NCI-H524 treated with DMSO at 0.1 percent for 48 hours (cell line): ENCODE measurements around the gene DUSP18.
A peak's percentile ranks its signal among the peaks of the same experiment; 100 is the strongest.
"Not testable (repeated sequence)": the region's sequence is repeated elsewhere in the genome, so short reads cannot be mapped to it uniquely, and the experiment has no call there.

Experiments
- DNase-seq: peaks from one replicate; lab custom pipeline; 2025; lab: John Stamatoyannopoulos, UW

Gene DUSP18

DNA sequence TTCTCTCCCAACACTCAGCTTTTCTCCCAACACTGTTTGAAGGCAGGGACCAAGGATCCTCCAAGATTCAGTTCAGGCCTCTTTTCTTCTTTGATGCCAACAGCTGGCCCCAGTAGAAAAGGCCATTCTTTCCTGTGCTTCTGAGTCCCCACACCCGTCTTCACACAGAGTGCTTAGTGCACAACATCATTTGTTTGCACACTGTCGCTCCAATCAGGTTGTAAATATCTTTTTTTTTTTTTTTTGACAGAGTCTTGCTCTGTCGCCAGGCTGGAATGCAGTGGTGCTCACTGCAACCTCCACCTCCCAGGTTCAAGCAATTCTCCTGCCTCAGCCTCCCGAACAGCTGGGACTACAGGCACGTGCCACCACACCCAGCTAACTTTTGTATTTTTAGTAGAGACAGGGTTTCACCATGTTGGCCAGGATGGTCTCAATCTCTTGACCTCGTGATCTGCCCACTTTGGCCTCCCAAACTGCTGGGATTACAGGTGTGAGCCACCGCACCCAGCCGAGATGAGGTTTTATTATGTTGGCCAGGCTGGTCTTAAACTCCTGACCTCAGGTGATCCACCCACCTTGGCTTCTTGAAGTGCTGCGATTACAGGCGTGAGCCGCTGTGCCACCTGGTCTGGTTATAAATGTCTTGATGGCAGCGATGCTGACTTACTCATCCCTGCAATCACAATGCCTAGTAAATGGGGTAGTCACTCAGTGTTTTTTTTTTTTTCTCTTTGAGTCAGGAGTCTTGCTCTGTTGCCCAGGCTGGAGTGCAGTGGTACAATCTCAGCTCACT is 12.4 kb upstream of the DUSP18 start:
- not testable (repeated sequence) for DNase-seq

DNA sequence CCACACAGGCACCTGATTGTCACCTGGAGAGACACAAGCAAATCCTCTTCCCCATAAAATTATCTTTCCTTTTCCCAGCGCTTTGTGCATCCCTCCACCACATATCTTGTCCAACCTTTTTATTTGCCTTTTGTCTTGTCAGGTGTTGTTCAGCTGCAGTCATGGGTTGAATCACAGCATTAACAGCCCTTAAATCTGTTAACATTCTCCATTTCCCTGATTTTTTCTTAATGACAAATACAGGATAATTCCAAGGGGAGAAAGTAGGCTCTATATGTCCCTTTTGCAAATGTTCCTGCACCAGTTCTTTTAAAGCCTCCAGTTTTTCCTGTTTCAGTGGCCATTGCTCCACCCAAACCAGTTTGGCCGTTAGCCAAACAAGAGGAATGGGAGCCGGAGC is 8.9 kb upstream of the DUSP18 start:
- DNase-seq: not testable (repeated sequence)

DNA sequence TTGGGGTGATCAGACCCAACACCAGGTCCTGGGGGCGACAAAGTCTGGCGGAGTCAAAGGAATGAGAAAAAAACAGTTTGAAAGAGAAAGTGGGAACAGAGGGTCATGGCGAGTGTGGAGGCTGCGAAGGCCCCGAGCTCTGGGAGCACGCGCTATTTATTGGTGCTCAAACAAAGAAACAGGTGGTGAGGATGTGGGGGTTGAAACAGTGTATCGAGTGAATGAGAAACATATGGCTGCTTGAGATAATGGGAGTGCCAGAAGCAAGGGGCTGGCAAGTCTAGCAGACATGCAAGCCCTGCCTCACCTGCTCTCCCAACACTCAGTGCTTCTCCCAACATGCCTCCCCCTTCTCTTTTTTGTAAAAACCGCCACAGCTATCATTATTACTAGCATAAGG is 7.8 kb upstream of the DUSP18 start:
- DNase-seq: peak; percentile 77

DNA sequence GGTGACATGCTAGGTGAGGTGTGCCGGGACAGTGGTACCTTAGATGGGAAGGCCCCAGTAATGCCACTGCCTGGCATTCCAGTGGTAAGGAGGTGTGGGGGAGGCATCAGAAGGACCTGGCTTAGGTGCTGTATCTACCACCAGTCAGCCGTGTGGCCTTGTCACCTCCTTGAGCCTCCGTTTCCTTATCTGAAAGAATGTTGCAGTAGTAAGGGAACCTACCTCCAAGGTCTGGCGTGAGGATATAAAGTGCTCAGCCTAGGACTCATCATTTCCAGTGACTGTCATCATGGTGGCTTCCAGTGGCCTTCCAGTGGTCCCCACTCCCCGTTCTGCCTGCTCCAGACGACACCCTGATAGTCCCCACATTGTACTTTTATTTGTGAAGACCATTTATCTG is 6.8 kb upstream of the DUSP18 start:
- no peak for DNase-seq

DNA sequence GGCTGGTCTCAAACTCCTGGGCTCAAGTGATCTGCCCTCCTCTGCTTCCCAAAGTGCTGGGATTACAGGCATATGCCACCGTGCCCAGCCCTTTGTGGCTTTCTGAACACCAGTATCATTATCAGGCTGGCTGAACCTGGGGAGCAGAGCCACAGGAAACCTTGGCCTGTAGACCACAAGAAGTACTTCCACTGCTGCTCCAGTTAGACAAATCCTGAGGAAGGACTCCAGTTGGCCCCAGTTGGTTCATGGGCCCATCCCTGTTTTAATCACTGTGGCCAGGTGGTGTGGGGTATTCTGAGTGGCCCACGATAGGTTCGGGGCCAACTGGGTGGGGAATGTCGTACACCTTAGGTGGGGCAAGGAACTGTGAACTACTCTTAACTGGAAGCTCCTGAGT is 5.5 kb upstream of the DUSP18 start:
- DNase-seq: no peak

DNA sequence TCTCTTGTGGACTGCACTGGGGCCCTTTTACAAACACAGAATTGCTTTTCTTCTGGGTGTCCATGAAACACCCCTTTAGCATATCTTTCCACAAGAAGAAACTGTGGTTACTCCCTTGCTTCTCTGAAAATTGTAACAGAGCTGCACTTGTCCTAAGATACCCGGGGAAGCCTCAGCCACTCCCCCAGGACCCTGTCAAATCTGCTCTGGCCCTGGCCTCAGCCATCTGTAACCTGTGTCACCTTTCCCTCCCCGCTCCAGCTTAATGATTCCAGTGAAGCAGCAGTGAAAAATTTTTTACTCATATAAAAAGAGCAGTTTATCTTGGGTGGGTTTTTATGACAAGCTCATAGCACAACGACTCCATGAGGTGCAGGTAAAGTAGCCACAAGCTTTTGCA is 3.4 kb upstream of the DUSP18 start:
- no peak for DNase-seq

DNA sequence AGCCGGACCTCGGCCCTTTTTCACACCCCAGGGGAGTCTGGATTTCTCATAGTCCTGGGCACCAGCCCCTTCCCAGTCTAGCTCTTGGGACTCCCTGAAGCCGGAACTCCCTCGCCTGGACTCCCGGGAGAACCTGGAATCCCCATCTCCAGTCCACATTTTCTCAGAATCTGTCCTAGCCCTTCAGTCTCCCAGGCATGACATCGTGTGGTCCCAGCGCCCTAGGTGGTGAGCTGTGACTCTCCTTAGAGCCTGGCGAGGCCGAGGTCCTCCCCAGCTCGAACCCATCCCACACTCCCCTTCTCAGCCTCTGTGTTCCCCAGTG is 673 bp upstream of the DUSP18 start:
- DNase-seq: no peak

DNA sequence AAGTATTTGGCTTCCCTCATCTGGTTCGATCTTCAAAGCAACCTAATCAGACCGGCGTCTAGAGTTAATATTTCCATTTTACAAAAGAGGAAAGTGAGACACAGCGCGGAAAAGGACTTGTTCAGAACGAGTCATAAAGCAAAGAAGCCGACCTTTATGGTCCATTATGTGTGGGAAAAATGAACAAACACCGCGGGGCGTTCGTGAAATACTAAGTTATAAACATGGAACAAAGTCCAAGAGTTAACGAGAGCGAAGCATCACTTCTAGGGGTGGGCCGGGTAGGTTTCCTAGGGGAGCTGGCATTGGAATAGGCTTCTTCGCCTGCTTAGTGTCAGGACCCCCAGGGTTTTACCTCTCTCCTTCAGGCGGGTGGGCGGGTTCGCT is 575 bp downstream of the DUSP18 start:
- DNase-seq: no peak

DNA sequence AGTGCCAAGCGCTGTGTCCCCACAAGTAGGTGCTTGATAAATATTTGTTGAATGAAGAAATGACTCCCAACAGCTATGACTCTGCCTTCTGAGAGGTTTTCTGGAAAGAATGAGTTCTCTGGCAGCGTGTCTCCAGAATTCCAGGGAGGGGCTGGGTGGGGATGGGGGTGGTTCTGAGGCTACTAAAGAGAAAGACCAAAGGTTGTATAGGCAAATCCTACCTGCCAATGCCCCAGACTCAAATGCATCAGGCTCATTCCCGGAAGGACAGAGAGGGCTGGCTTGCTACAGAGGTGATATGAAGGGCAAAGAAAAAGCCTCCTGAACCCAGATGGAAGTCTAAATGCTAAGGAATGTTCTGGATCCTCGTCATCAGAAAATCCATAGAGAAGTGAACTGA is 1.9 kb downstream of the DUSP18 start:
- DNase-seq: no peak

DNA sequence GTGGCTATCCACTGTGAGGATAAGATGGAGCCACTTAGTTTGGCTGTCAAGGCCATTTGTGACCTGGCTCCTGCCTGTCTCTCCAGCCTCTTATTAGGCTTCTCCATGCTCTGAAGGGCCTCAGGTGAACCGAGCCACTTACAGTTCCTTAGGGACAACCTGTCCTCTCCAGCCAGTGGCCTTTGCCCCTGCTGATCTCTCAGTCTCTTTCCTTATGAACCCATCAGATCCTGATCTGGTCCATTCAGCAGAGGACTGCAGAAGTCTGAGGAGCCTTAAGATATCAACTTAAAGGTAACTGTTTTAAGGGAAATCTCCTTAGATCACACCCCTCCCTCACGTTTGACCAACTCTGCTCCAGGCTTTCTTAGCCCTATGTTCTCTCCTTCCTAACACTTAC is 2.4 kb downstream of the DUSP18 start:
- no peak for DNase-seq

DNA sequence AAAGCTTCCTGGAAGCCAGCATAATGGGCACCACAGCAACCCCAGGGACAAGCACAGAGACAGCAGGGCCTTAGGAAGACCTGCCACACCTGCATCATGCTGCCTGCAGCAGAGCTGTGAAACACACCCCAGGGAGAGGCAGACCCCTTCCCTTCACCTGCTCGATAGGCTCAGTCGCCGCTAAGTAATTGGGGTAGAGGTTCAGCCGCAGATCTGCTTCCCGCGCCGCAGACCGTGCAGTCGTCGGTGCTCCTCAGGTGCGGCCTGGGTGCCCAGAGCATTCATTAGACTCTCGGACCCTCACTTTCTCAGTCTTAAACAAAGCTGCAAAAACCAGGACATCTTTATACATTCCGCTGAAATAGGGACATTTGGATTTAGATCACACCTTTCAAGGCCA is 2.9 kb downstream of the DUSP18 start:
- no peak for DNase-seq

DNA sequence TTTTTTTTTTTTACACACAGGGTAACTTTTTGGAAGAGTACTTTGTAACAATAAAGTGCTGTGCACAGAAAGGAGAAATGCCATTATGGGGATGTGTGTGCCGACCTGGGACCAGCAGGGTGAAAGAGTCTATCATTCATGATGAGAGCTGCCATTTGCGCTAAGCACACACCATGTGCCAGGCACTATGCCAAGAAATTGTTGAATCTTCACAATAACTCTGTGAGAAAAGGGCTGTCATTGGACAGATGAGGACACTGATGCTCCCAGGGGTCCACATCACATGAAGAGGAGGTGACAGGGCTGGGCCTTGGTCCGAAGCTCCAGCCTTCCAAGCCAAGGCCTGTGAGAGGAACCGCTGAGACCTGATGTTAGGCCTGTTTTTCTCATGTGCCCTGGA is 5.6 kb downstream of the DUSP18 start:
- DNase-seq: no peak

DNA sequence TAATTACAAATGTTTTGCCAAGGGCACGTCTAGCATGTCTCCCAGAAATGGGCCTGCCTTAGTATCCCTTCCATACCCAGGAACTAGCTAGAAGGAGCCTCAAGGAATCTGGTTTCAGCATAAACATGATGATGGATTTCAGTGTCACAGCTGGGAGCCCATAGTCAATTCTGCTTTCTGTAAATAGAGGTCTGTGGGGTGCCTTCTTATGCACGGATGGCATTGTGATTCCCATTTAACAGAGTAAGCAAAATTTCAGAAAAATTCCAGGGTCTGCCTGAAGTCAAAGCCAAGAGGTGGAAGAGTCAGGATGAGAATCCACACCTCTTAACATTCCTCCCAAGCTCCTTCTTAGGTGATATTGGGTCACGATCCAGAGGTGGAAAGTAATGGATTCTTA is 12.1 kb downstream of the DUSP18 start:
- no peak for DNase-seq

DNA sequence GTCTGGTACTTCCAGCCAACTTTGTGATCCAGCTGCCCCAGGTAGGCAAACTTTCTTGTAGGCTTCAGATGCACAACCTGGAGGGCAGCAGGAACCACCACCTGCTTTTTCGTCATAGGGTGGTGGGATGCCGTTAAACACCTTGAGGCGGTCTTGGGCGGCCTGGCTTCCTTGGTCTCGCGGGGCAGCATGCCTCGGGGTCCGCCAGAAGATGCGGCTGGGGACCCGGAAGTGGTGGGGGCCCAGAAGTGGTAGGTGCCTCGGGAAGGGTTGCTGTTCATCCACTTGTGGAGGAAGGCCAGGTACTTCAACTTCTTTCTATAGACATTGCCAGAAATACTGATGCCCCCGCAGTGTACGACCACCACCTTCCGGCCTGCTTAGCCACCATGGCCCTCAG is 13.3 kb downstream of the DUSP18 start:
- no peak for DNase-seq

DNA sequence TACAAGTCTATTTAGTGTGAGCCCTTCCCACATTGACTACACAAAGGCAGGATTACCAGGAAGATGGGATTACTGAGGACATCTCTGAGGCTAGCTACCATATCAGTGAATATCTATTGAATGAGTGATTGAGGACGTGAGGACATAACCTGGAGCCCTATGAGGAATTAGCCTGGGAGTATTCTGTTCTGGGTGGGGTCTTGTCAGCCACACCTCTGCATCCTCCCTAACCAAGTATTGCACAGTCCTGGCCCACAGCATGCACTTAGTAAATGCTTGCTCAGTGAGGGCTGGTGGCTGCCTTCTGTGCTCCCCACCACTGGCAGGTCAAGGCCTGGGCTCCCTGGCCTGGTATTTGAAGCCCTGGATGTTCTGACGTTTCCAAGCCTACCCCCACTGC is 14.8 kb downstream of the DUSP18 start:
- DNase-seq: no peak

DNA sequence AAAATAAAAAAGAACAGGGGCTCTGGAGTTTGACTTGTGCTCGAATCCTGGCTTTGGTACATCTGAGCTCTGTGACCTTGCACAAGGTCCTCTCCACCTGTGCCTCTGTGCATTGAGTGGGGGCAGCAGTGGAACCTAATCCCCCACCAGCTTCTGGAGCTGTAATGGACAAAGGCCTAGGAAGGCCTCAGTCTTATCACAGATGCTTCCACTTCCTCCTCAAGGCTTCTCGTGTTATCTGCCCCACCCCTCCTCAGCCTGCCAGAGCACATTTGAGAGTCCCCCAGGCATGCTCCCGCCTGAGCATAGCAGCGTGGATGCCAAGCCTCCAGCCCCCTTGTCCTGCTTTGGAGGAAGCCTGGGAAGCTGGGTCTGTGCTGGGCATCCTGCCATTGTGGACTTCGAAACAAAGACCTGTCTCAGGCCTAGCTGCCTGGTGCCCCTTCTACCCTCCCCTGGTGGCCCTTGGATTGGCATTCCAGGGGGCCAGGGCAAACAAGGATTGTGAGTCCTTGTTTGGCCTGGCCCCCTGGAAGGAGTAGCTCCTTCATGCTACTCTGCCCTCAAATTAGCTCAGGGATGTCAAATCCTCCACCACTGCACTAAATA is 17.1 kb downstream of the DUSP18 start:
- no peak for DNase-seq

DNA sequence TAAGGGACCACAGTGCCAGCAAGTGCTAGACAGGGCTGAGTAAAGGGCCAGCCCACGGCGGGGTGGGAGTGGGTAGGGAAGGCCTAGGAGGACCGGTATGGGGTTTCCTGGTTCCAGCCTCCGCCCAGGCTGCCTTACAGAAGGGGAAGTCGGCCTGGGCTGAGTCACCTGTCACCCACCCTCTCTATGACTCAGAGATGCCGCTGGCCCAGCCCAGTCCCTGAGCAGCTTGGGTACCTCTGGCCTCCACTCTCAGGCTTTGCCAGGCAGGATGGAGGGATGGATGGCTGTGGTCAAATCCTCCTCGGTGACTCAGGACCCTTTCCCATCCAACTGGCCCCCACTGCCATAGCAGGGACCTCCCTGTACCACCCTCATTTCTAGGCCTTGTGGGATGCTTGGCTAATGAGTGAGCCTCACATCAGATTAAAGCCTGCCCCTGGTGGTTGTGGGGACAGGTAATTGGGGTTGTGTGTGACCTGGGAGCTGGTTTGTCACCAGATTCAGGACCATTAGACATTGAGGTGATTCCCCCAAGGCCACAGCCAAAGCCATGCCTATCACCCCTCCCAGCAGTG is 18.2 kb downstream of the DUSP18 start:
- DNase-seq: no peak

DNA sequence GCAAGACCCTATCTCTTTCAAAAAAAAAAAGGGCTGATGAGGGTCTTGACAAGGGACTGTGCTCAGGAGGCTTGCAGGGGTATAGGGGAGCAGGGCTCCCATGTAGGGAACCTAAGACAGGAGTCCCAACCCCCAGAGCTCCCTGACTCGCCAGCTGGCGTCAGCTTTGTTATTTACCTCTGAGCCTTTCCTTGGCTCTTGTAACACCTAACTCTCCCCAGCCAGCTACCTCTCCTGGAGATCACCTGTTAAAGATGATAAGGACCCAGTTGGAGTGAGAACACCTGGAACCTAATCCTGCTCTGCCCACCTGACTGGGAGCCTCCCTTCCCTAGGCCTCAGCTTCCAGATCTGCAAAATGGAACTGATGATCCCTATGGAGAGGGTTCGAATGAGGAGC is 18.9 kb downstream of the DUSP18 start:
- DNase-seq: no peak

DNA sequence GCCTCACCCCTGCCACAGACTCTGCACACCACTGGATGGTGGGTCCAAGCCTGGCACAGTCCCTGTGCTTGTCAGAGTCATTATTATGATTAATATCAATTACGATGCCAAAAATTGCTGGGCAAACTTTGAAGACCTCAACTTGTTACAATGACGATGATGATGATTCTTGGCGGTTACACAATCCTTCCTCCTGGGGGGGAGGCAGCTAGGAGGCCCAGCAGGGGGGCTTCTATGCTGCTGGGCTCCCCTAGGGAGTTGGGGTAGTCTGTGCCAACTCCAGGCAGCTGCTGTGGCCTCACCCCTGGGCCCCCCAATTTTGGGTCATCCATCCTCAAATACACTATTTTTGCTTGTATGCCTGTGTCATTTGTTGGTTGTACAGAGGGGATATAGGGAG is 20.1 kb downstream of the DUSP18 start:
- no peak for DNase-seq

DNA sequence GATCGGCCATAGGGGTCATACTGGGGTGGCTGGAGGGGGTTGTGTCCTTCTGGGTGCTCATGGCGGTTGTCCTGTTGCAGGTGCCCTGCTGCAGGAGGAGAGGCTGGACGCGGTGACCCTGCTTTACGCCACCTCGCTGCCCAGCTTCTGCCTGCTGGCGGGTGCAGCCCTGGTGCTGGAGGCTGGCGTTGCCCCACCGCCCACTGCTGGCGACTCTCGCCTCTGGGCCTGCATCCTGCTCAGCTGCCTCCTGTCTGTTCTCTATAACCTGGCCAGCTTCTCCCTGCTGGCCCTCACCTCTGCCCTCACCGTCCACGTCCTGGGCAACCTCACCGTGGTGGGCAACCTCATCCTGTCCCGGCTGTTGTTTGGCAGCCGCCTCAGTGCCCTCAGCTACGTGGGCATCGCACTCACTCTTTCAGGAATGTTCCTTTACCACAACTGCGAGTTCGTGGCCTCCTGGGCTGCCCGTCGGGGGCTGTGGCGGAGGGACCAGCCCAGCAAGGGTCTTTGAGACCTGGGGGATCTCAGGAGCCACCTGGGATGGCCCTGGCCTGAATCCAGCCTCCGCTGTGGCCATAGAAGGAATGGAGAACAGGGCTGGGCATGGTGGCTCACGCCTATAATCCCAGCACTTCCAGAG is 21.0 kb downstream of the DUSP18 start:
- DNase-seq: no peak

DNA sequence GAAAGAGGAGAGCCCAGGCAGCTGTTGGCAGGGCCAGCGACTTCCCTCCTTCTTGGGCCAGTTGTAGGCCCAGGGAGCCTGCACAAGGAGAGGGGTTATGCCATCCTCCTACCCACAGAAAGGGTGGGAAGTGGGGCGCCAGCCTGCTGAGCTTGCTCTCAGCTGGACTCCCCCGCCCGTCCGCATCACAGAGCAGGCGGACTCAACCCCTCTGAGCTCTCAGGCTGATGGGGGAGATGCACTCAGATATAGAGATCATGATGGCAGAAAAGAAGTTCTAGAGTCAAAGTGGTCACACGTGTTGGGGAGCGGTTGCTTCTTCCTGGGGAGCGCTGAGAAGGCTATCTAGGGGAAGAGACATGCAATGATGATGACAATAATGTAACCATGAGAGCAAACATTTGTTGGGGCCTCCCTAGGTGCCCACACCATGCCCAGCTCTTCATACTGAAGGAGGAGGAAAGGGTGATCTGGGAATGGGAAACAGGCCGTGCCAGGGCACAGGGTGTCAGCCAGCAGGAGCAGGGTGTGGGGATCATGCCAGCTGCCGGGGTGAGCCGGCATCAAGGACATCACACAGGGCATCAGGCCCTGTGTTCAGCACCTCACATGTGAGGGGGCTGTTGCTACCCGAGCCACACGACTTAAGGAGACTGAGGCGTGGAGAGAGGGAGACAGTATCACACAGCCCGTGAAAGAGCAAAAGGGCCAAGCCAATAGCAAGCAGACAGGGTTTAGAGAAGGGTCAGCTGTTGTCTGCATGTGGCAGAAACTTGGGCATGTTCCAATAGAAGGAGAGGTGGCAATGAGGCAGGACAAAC is 24.4 kb downstream of the DUSP18 start:
- DNase-seq: no peak

DNA sequence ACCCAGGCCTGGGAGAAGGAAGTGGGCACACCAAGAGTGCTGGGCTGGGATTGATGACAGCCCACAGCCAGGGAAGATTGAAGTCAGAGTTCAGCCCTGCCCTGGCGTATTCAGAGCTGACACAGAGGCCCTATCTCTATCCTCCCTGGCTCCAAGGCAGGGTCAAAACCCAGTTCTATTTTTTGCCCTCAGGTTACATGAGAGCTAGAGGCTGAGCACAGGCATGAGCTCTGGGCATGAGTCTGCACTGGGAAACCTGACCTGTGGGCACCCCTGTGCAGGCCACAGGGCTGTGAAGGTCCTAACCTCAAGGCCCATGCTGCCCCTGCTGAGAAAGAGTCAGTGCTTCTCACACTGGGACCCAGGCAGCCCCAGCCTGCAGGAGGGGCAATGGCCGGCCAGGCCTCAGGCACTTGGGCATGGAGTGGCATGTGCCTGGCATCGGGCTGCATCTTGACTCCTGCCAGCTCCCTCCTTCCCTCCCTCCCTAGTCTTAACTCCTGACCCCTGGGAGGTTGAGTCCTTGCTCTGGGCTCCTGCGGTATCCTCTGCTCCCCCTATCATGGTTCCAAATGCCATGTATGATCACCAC is 26.7 kb downstream of the DUSP18 start:
- DNase-seq: no peak
